ENCODE measurements around the gene RFESD.

The RFESD gene

DNA sequence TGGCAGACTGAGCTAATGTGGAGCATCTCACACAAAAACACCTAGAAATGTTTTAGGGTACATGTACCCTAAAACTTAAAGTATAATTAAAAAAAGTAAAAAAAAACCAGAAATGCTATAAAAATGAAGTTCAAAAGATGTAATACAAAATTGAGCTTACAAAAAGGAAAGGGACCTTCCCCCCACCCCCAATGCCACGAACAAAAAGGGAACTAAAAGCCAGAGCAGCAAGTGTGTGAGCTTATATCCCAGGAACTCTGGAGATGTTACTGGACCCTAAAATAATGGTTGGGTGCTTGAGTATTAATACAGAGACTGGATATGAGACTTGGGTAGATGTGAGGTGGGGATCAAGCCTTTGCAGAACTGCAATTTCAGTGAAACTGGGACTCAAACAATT is 25.2 kb downstream of the RFESD start:
- no peak for DNase-seq (ENCODE audit: extremely low read depth, low read depth)
- TF ChIP-seq, protein P1, sequence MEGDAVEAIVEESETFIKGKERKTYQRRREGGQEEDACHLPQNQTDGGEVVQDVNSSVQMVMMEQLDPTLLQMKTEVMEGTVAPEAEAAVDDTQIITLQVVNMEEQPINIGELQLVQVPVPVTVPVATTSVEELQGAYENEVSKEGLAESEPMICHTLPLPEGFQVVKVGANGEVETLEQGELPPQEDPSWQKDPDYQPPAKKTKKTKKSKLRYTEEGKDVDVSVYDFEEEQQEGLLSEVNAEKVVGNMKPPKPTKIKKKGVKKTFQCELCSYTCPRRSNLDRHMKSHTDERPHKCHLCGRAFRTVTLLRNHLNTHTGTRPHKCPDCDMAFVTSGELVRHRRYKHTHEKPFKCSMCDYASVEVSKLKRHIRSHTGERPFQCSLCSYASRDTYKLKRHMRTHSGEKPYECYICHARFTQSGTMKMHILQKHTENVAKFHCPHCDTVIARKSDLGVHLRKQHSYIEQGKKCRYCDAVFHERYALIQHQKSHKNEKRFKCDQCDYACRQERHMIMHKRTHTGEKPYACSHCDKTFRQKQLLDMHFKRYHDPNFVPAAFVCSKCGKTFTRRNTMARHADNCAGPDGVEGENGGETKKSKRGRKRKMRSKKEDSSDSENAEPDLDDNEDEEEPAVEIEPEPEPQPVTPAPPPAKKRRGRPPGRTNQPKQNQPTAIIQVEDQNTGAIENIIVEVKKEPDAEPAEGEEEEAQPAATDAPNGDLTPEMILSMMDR (IDR thresholded peaks at IDR 0.05; ENCODE audit: low read depth, low read length): no peak

DNA sequence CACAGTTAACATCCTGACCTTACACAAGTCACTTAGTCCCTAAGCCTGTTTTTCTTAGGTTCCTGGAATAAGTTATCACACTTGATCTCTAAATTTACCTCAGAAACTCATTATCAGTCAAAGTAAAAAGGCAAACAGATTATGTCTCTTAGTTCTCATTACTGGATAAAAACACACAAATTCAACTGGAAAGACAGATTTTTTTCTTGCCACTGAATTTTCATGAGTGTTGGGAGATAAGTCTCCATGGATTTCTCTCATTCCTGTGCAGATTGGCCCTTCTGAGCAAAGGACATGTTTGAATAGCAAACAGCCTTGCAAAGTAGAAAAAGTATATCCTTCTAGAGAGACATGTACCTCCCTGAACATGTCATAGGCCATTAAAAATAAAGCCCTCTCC is 26.1 kb downstream of the RFESD start:
- TF ChIP-seq, protein P1 (IDR thresholded peaks at IDR 0.05; ENCODE audit: low read depth, low read length): no peak
- no peak for DNase-seq (ENCODE audit: extremely low read depth, low read depth)

DNA sequence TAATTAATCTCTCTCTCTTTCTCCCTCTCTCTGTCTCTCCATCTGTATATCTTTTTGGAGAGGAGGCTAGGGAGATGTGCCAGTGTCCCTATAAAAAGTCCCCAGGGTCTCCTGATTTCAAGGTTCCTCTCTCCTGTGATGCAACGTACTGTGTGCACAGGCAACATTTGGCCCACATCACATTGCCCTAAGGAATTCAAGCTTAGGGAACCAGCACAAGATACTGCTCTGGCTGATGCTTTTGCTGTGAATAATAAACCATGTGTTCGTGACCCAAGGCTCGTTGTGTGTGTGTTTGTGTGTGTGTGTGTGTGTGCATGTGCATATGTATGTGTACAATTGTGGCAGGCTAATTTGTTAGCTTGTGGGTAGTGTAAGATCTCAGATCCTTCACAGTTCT is 26.5 kb downstream of the RFESD start:
- TF ChIP-seq, protein P1 (IDR thresholded peaks at IDR 0.05; ENCODE audit: low read depth, low read length): no peak
- no peak for DNase-seq (ENCODE audit: extremely low read depth, low read depth)

DNA sequence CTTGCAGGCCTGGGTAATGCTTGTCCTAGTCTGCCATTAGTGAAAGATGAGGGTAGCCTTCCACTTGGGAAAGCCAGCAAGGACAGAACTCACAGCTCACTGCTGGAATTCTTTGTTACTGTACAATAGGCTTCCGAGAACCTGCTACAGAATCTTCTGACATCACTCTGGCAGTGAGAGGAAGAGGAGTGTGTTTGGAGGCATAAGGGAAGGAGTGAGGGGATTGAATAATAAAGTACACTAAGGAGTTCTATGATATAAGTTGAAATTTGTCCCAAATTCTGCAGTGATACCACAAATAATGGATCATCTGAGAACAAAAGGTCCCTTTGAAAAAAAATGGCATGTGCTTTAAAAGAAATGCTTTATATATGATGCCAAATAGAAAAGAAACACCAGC is 36.3 kb downstream of the RFESD start, which contains the start of gene SPATA9:
TSS of gene SPATA9 (minus strand) at position 101 of the 400 bp plus-strand sequence. CDS start 137 bp downstream, outside the sequence.
- TF ChIP-seq, protein P1 (IDR thresholded peaks at IDR 0.05; ENCODE audit: low read depth, low read length): no peak
- no peak for DNase-seq (ENCODE audit: extremely low read depth, low read depth)

DNA sequence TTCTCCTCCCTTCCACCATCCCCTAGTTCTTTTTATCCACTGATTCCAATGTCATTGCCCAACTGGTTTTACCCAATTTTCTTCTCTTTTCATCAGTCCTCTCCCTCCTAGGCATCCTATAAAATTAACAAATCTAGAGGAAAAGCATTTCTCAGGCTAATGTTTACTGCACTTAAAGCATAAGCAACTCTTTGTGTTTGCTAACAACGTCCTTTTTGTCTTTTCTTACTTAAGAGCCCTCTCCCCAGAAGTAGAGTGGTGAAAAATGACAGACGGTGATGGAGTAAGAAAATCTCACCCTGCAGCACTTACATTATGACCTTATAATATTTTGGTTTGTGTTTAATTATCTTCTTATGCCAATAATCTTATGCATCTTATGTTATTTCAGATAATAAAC is 37.8 kb downstream of the RFESD start:
- DNase-seq (ENCODE audit: extremely low read depth, low read depth): no peak
- TF ChIP-seq, protein P1 (IDR thresholded peaks at IDR 0.05; ENCODE audit: low read depth, low read length): no peak

DNA sequence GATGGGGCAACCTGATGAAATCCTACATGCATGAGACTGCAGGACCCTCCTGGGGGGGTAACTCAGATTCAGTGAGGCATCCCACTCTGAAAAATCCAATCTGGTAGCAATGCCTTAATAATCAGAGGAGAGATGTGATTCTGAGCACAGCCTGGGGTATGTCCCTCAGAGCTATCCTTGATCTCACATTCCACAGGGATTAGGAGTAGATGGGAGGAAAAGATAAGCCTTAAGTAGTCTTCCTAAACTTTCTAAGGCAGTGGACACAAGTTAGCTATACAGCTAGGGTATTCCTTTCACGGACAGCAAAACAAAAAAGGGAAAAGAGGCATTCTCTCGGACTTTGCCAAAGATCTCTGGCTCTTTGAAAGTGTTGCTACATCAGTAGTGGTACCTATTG is 40.1 kb downstream of the RFESD start:
- TF ChIP-seq, protein P1 (IDR thresholded peaks at IDR 0.05; ENCODE audit: low read depth, low read length): no peak
- no peak for DNase-seq (ENCODE audit: extremely low read depth, low read depth)

DNA sequence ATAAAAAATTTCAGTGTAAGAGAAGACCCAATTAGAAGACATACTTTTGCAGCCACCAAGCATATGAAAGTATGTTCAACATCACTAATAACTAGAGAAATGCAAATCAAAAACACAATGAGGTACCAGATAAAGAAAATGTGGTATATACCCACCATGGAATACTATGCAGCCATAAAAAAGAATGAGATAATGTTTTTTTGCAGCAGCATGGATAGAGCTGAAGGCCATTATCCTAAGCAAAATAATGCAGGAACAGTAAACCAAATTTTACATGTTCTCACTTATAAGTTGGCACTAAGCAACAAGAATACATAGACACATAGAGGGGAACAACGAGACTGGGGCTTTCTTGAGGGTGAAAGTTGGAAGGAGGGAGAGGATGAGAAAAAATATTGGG is 43.1 kb downstream of the RFESD start:
- TF ChIP-seq, protein P1 (IDR thresholded peaks at IDR 0.05; ENCODE audit: low read depth, low read length): no peak
- DNase-seq (ENCODE audit: extremely low read depth, low read depth): no peak
